Upper lobe of right lung (tissue), 1 donor: ENCODE results near the gene EFR3B. TPM values are rescaled to one million over a fixed set of nuclear protein-coding genes. Genes with fewer than 3 reads are reported as not detected.

Experiments
- ATAC-seq: fragments of 200-7000 bp; cut with Tn5 transposase; one replicate; pipeline ENCODE4 v1.9.1; 2020; ENCODE audit warnings: mild to moderate bottlenecking, moderate library complexity
- DNase-seq: peaks from one replicate; pipeline ENCODE4 v3.0.0-alpha.2; 2020
- H3K27ac ChIP-seq: fragments of 200-600 bp; one replicate; pipeline ENCODE4 v1.8.0; 2022
- H3K27me3 ChIP-seq: fragments of 200-600 bp; one replicate; pipeline ENCODE4 v1.8.0; 2022; ENCODE audit warnings: mild to moderate bottlenecking
- H3K36me3 ChIP-seq: fragments of 200-600 bp; one replicate; pipeline ENCODE4 v1.8.0; 2022
- H3K4me1 ChIP-seq: fragments of 200-600 bp; one replicate; pipeline ENCODE4 v1.8.0; 2022
- H3K4me3 ChIP-seq: fragments of 200-600 bp; one replicate; pipeline ENCODE4 v1.8.0; 2022; ENCODE audit warnings: mild to moderate bottlenecking
- H3K9me3 ChIP-seq: fragments of 200-600 bp; one replicate; pipeline ENCODE4 v1.8.0; 2022
- CTCF ChIP-seq: fragments of 200-600 bp; IDR thresholded peaks from one replicate; pipeline ENCODE4 v1.8.0; 2022; ENCODE audit warnings: antibody characterized with exemption
- intact Hi-C: fragments of 100-400 bp; cut with DNase I; formaldehyde crosslinking; loops from one replicate; pipeline ENCODE4 v1.11.0; 2022
- total RNA-seq: library from RNA; stranded (reverse); fragmentation: NEBNext Ultra II Directional; extraction: Animal tissue kit (Norgen Biotek cat#: 25700); gene quantifications from one replicate; pipeline ENCODE4 v1.2.1, GENCODE V29; 2021
- donor health status: DM: no; HTN: yes; CAD: no; lungs with severe emphysema.

The EFR3B gene
- total RNA-seq, 1 donor from 2014 or later = 10.7 TPM

- intact Hi-C loops = no loop called here
- H3K9me3 ChIP-seq = no peaks in the 10 kb centered on the region
- ATAC-seq = no peak
These were observed 39.4 kb downstream of the EFR3B start for GRCh38 chr2:25081237-25081790.

DNA sequence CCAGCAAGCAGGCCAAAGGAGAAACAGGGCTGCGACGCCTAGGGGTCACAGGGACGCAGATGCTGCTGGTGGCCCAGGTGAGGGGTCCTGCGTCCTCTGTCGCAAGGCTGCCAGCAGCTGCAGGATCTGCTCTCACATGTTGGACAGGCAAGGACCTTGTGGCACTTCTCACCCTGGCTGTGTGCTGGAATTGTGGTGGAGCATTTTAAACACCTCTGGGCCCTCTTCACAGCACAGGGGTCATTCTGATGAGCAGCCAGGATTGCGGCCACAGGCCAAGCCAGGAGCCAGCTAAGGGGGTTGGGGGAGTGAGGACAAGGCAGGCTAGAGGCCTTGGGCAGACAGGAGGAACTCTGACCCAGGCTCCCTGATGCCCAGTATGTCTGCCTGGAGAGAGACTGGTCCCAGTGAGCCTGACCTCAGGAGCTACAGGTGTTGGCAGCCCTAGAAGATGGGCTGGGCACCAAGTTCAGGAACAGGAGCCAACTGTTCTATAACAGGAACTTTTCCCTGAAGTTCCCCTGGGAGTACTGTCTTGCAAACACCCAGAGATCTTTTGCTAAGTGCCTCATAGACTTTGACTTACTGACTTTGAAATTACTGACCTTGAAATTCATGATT lies 40.2 kb downstream of the EFR3B start:
- no peak for TF ChIP-seq CTCF
- intact Hi-C loops = no loop called here
- Histone ChIP-seq H3K27me3 (no peaks in the 10 kb centered on the region), H3K4me1 (no peaks in the 10 kb centered on the region), H3K4me3 (no peak overlapping the region), H3K9me3 (no peaks in the 10 kb centered on the region), H3K36me3 (no peaks in the 10 kb centered on the region), H3K27ac (no peak overlapping the region)
- DNase-seq (peak; percentile 45), ATAC-seq (peak; percentile 36)

More at GRCh38 chr2:25081237-25081790, 39.4 kb downstream of the EFR3B start:
- no peak for DNase-seq
- Histone ChIP-seq H3K4me3 (no peak overlapping the region), H3K4me1 (no peaks in the 10 kb centered on the region), H3K36me3 (no peaks in the 10 kb centered on the region), H3K27ac (no peak overlapping the region), H3K27me3 (no peaks in the 10 kb centered on the region)
- no peak for TF ChIP-seq CTCF

- Histone ChIP-seq H3K27ac (no peak overlapping the region), H3K36me3 (no peaks in the 10 kb centered on the region), H3K4me3 (no peak overlapping the region), H3K9me3 (no peaks in the 10 kb centered on the region), H3K27me3 (no peaks in the 10 kb centered on the region), H3K4me1 (peaks cover 7% of the 10 kb centered on the region)
- no peak for ATAC-seq
- TF ChIP-seq CTCF = no peak
- DNase-seq = no peak
- intact Hi-C loops = no loop called here
These were observed 44.1 kb downstream of the EFR3B start for GRCh38 chr2:25085761-25086560.

- peaks cover 7% of the 10 kb centered on the region for H3K4me1 ChIP-seq
- TF ChIP-seq CTCF = no peak
- intact Hi-C loops = no loop called here
- no peak for DNase-seq
- no peaks in the 10 kb centered on the region for H3K9me3 ChIP-seq
- ATAC-seq = peak; percentile 35
- no peak overlapping the region for H3K4me3 ChIP-seq
- H3K27ac ChIP-seq = no peak overlapping the region
- no peaks in the 10 kb centered on the region for H3K27me3 ChIP-seq
- H3K36me3 ChIP-seq = no peaks in the 10 kb centered on the region
These were observed 47.1 kb downstream of the EFR3B start for GRCh38 chr2:25088817-25089516.

- H3K4me3 ChIP-seq = no peak overlapping the region
- H3K9me3 ChIP-seq = no peaks in the 10 kb centered on the region
- intact Hi-C loops = no loop called here
- H3K36me3 ChIP-seq = no peaks in the 10 kb centered on the region
- ATAC-seq (peak; percentile 38), DNase-seq (no peak)
- TF ChIP-seq CTCF = no peak
- H3K4me1 ChIP-seq = peaks cover 7% of the 10 kb centered on the region
- no peak overlapping the region for H3K27ac ChIP-seq
- H3K27me3 ChIP-seq = no peaks in the 10 kb centered on the region
These were observed 47.9 kb downstream of the EFR3B start for GRCh38 chr2:25089605-25090315.
